Measurements from ENCODE around the gene WTAP. TPM values are rescaled to one million over a fixed set of nuclear protein-coding genes. Genes with fewer than 3 reads are reported as not detected.

WTAP gene
- total and polyA plus RNA-seq, 2 of the 4 experiments (the other 2 are of a cell fraction): 30.2 to 92.3 TPM

GRCh38 chr6:159788753-159789376, 61.6 kb downstream of the WTAP start:
- H3K14ac ChIP-seq (replicated peaks; ENCODE audit: low read depth, low read length): peak overlapping the region; percentile 17; the same call in 1 of the 2 replicates
- peak overlapping the region; percentile 91 for H2AK9ac ChIP-seq (replicated peaks; ENCODE audit: low read depth, low read length, poor library complexity)
- peak; percentile 75 for TF ChIP-seq BHLHE40 (IDR thresholded peaks at IDR 0.05; ENCODE audit: low read depth, low read length)
- TF ChIP-seq MXI1 (IDR thresholded peaks at IDR 0.05; ENCODE audit: borderline replicate concordance, low read depth, low read length): peak; percentile 91
- TF ChIP-seq CEBPB (IDR thresholded peaks at IDR 0.05; ENCODE audit: low read depth, low read length): no peak
- TF ChIP-seq CTCF (conservative IDR thresholded peaks at IDR 0.05; ENCODE audit: low read depth, low read length): no peak
- WGBS, 2 experiments (ENCODE audit: extremely low coverage in 2 of 2, insufficient read length in 1 of 2): 0% methylated on average over 20 of the region's 60 CpGs; no CpG with 5 or more reads in 1 of the 2 experiments
- POLR2A ChIA-PET (ENCODE audit: unreplicated experiment): no interaction called here
- peak; percentile 42 for DNase-seq
- in situ Hi-C loops (cut with MboI; ENCODE audit: low sequenced_read_pairs) (no loop called here), dilution Hi-C loops (cut with HindIII; ENCODE audit: low sequenced_read_pairs, unreplicated experiment) (no loop called here), intact Hi-C loops (cut with micrococcal nuclease) (loop anchor here (1.0 to 2.0 kb wide), 4 partner anchors 27 to 152 kb away; partner anchors contain the start of genes ACAT2 and WTAP)
- peak overlapping the region; percentile 91 for H3K27ac ChIP-seq (ENCODE audit: insufficient read depth, low read length)
- H2AFZ ChIP-seq (replicated peaks; ENCODE audit: low read length, poor library complexity): peak overlapping the region; percentile 96
- H2BK15ac ChIP-seq (ENCODE audit: low read depth, low read length): no peak overlapping the region
- peak overlapping the region; percentile 26; the same call in 1 of the 2 replicates for H3K23ac ChIP-seq (ENCODE audit: low read depth, low read length)
- H2AK5ac ChIP-seq (ENCODE audit: low read depth, low read length): peak overlapping the region; percentile 77; the same call in 1 of the 2 replicates
- peak overlapping the region; percentile 89 for H3K4me3 ChIP-seq (ENCODE audit: insufficient read depth, low read depth, low read length)
- no peak overlapping the region for H3K18ac ChIP-seq (ENCODE audit: low read depth, low read length)
- peak overlapping the region in 1 of 2 experiments; percentile 73; a peak in 1 of 4 replicates for H4K8ac ChIP-seq (ENCODE audit: low read depth in 2 of 2, low read length in 2 of 2)
- H3K9ac ChIP-seq (ENCODE audit: low read depth, low read length): peak overlapping the region; percentile 90
- CTCF ChIA-PET: interaction anchor here (0.5 to 0.6 kb wide), 2 partner anchors 16 to 653 kb away, joined by 4 to 5 read pairs; no protein-coding TSS in a partner anchor
- no peak overlapping the region; the same call in 1 of the 2 replicates for H4K5ac ChIP-seq (ENCODE audit: low read depth, low read length)
- no peak overlapping the region for H4K91ac ChIP-seq (ENCODE audit: insufficient read depth, low read depth, low read length)
- no peaks in the 10 kb centered on the region for H3K27me3 ChIP-seq (ENCODE audit: control insufficient read depth, insufficient read depth, low read length)
- H2BK20ac ChIP-seq (ENCODE audit: low read depth, low read length): no peak overlapping the region
- peak overlapping the region; percentile 85 for H3K4me2 ChIP-seq (ENCODE audit: low read depth, low read length)
- peak overlapping the region; percentile 8 for H3K4ac ChIP-seq (ENCODE audit: low read depth, low read length)
- H3K9me3 ChIP-seq (ENCODE audit: control insufficient read depth, insufficient read depth, low read length): no peaks in the 10 kb centered on the region
- BruUV-seq (replicated peaks): no TSS peak
- H3K36me3 ChIP-seq (ENCODE audit: control insufficient read depth, insufficient read depth, low read length): peaks cover 10% of the 10 kb centered on the region
- H2BK120ac ChIP-seq (ENCODE audit: low read depth, low read length): no peak overlapping the region
- H3K79me1 ChIP-seq (ENCODE audit: low read depth in 1 of 2, low read length in 2 of 2): peaks cover 15 to 36% of the 10 kb centered on the region in 2 experiments
- H3K56ac ChIP-seq (ENCODE audit: extremely low read depth, insufficient read depth, low read length): peak overlapping the region; percentile 50; the same call in 1 of the 2 replicates
- H3K4me1 ChIP-seq (ENCODE audit: control insufficient read depth, insufficient read depth, low read length): peaks cover 4% of the 10 kb centered on the region
- peaks cover 16% of the 10 kb centered on the region for H4K20me1 ChIP-seq (ENCODE audit: insufficient read depth, low read length)
- no peaks in the 10 kb centered on the region for H3K9me1 ChIP-seq (ENCODE audit: insufficient read depth, low read length)
- H2BK5ac ChIP-seq (ENCODE audit: low read depth, low read length, poor library complexity, severe bottlenecking): peak overlapping the region; percentile 75
- no peak for ATAC-seq (ENCODE audit: low read depth)
